ENCODE data around the gene BMP2K. TPM values are rescaled to one million over a fixed set of nuclear protein-coding genes. Genes with fewer than 3 reads are reported as not detected.

The BMP2K gene
- total RNA-seq (43.1 TPM), polyA plus RNA-seq (ENCODE audit: insufficient read depth, low read depth, low replicate concordance) (6.0 TPM)
- long read RNA-seq, donor 1: 0 reads
- long read RNA-seq, donor 2: 0 reads
- long read RNA-seq, donor 3, partial matches to known transcripts: 0 of 1 reads
- long read RNA-seq, donor 3, other reads (novel, unspliced or antisense): 0 of 1 reads
- long read RNA-seq, donor 4, partial matches to known transcripts: 0 of 4 reads
- long read RNA-seq, donor 4, other reads (novel, unspliced or antisense): 0 of 4 reads
- long read RNA-seq, donor 5: 0 reads
- long read RNA-seq, donor 6: 0 reads
- long read RNA-seq, donor 7, partial matches to known transcripts: 0 of 6 reads
- long read RNA-seq, donor 7, other reads (novel, unspliced or antisense): 3 of 6 reads
- long read RNA-seq, donor 8, partial matches to known transcripts: 0 of 1 reads
- long read RNA-seq, donor 8, other reads (novel, unspliced or antisense): 0 of 1 reads
- long read RNA-seq, donor 9: 0 reads
- long read RNA-seq, donor 10, partial matches to known transcripts: 12 of 17 reads
- long read RNA-seq, donor 10, other reads (novel, unspliced or antisense): 0 of 17 reads

- Histone ChIP-seq H3K9me3 (ENCODE audit: control insufficient read depth in 2 of 3, insufficient read depth in 1 of 3, low read length in 3 of 3) (no peaks in the 10 kb centered on the region), H3K4me3 (ENCODE audit: low read length in 3 of 3) (peak within 1 kb of the TSS; percentile 90 to 98 (median 90)), H3K36me3 (ENCODE audit: control insufficient read depth in 2 of 3, insufficient read depth in 3 of 3, low read length in 3 of 3) (no peaks in the 10 kb centered on the region), H3K27ac (ENCODE audit: low read depth in 2 of 2, low read length in 2 of 2) (peak within 1 kb of the TSS; percentile 98 to 100), H3K27me3 (ENCODE audit: control insufficient read depth, insufficient read depth, low read length) (no peaks in the 10 kb centered on the region), H3K9ac (ENCODE audit: low read length in 3 of 3) (peak within 1 kb of the TSS; percentile 87 to 99 (median 97)), H3K4me1 (ENCODE audit: control insufficient read depth in 2 of 3, insufficient read depth in 2 of 3, low read depth in 1 of 3, low read length in 3 of 3) (peaks cover 0 to 4% (median 2%) of the 10 kb centered on the region in 3 donors)
- intact Hi-C loops (cut with DNase I): no loop called here
- no peak for FAIRE-seq
- no peak for TF ChIP-seq CTCF (IDR thresholded peaks at IDR 0.05; ENCODE audit: borderline replicate concordance, extremely low read depth, insufficient read depth)
- DNase-seq: peak; percentile 86 to 94 (median 93)
These were observed at the start of gene BMP2K for GRCh38 chr4:78776079-78776728. TSS of gene BMP2K (plus strand) at chr4:78776350. CDS start at chr4:78776544, 194 bp downstream.

GRCh38 chr4:78726546-78726945 lies 49.6 kb upstream of the BMP2K start:
- intact Hi-C loops (cut with DNase I): no loop called here
- Histone ChIP-seq H3K4me3 (ENCODE audit: low read length in 3 of 3) (no peak overlapping the region), H3K9ac (ENCODE audit: low read length in 3 of 3) (no peak overlapping the region), H3K4me1 (ENCODE audit: control insufficient read depth in 2 of 3, insufficient read depth in 2 of 3, low read depth in 1 of 3, low read length in 3 of 3) (no peaks in the 10 kb centered on the region), H3K27me3 (ENCODE audit: control insufficient read depth, insufficient read depth, low read length) (no peaks in the 10 kb centered on the region), H3K27ac (ENCODE audit: low read depth in 2 of 2, low read length in 2 of 2) (no peak overlapping the region), H3K36me3 (ENCODE audit: control insufficient read depth in 2 of 3, insufficient read depth in 3 of 3, low read length in 3 of 3) (no peaks in the 10 kb centered on the region), H3K9me3 (ENCODE audit: control insufficient read depth in 2 of 3, insufficient read depth in 1 of 3, low read length in 3 of 3) (no peaks in the 10 kb centered on the region)
- no peak for TF ChIP-seq CTCF (IDR thresholded peaks at IDR 0.05; ENCODE audit: borderline replicate concordance, extremely low read depth, insufficient read depth)
- FAIRE-seq (no peak), DNase-seq (peak in 2 of 5 donors; percentile 34 to 56)

- no peak for FAIRE-seq
These were observed 43.6 kb upstream of the BMP2K start for GRCh38 chr4:78732332-78733104.

More at GRCh38 chr4:78732332-78733104, 43.6 kb upstream of the BMP2K start:
- peak in 2 of 5 donors; percentile 21 to 27 for DNase-seq
- Histone ChIP-seq H3K9me3 (ENCODE audit: control insufficient read depth in 2 of 3, insufficient read depth in 1 of 3, low read length in 3 of 3) (no peaks in the 10 kb centered on the region), H3K27ac (ENCODE audit: low read depth in 2 of 2, low read length in 2 of 2) (no peak overlapping the region), H3K27me3 (ENCODE audit: control insufficient read depth, insufficient read depth, low read length) (no peaks in the 10 kb centered on the region), H3K9ac (ENCODE audit: low read length in 3 of 3) (no peak overlapping the region), H3K4me1 (ENCODE audit: control insufficient read depth in 2 of 3, insufficient read depth in 2 of 3, low read depth in 1 of 3, low read length in 3 of 3) (no peaks in the 10 kb centered on the region), H3K36me3 (ENCODE audit: control insufficient read depth in 2 of 3, insufficient read depth in 3 of 3, low read length in 3 of 3) (no peaks in the 10 kb centered on the region), H3K4me3 (ENCODE audit: low read length in 3 of 3) (no peak overlapping the region)
- TF ChIP-seq CTCF (IDR thresholded peaks at IDR 0.05; ENCODE audit: borderline replicate concordance, extremely low read depth, insufficient read depth): no peak
- intact Hi-C loops (cut with DNase I): no loop called here

Data from kidney (tissue), 22 donors.